K562 (cell line): ENCODE results near the gene UBE2L3. TPM values are rescaled to one million over a fixed set of nuclear protein-coding genes. Genes with fewer than 3 reads are reported as not detected.

Experiments
- ATF7 ChIP-seq: fragments of 450-650 bp; IDR thresholded peaks from 2 replicates; pipeline ENCODE4 v1.7.1; 2014; ENCODE audit warnings: mild to moderate bottlenecking, moderate library complexity
- CBX1 ChIP-seq: sonication (generic); IDR thresholded peaks from 2 replicates; pipeline ENCODE4 v1.6.1; 2016; ENCODE audit warnings: antibody characterized with exemption, low read depth, mild to moderate bottlenecking
- CREBBP ChIP-seq: IDR thresholded peaks from one replicate; pipeline ENCODE4 v1.6.1; 2012; ENCODE audit warnings: low read depth, mild to moderate bottlenecking, control low read depth, inconsistent platforms, low read length
- EP400 ChIP-seq: fragments of 450-650 bp; IDR thresholded peaks from 2 replicates; pipeline ENCODE4 v1.6.1; 2017; ENCODE audit warnings: antibody characterized with exemption, mild to moderate bottlenecking, moderate library complexity
- FIP1L1 ChIP-seq: fragments of 200-400 bp; formaldehyde crosslinking; IDR thresholded peaks from 2 replicates; pipeline ENCODE4 v1.6.1; 2018; ENCODE audit warnings: mild to moderate bottlenecking, low read depth, low read length; ENCODE audit not compliant: poor library complexity, severe bottlenecking
- GABPA ChIP-seq: fragments of 200-800 bp; sonication (Bioruptor generic); conservative IDR thresholded peaks from 2 replicates; pipeline ENCODE4 v1.6.1; 2016; ENCODE audit warnings: low read depth, missing genetic modification characterization, missing compliant biosample characterization
- GTF2E2 ChIP-seq: fragments of 200-800 bp; sonication (Bioruptor generic); IDR thresholded peaks from 2 replicates; pipeline ENCODE4 v1.6.1; 2016; ENCODE audit warnings: missing genetic modification characterization, missing compliant biosample characterization
- IFI16 ChIP-seq: fragments of 250-450 bp; sonication (Bioruptor Pico); IDR thresholded peaks from 2 replicates; pipeline ENCODE4 v2.1.2; 2022; ENCODE audit warnings: mild to moderate bottlenecking, inconsistent platforms
- LARP7 ChIP-seq: fragments of 450-650 bp; IDR thresholded peaks from 2 replicates; pipeline ENCODE4 v1.6.1; 2016
- MCM3 ChIP-seq: fragments of 450-650 bp; IDR thresholded peaks from 2 replicates; pipeline ENCODE4 v1.6.1; 2016
- RB1 ChIP-seq: fragments of 450-650 bp; IDR thresholded peaks from 2 replicates; pipeline ENCODE4 v1.6.1; 2017; ENCODE audit warnings: low read depth, mild to moderate bottlenecking
- SLC30A9 ChIP-seq: fragments of 250-450 bp; sonication (Bioruptor Pico); IDR thresholded peaks from 2 replicates; pipeline ENCODE4 v1.8.0; 2022; ENCODE audit warnings: mild to moderate bottlenecking, moderate library complexity
- SREBF2 ChIP-seq: sonication (generic); formaldehyde crosslinking; IDR thresholded peaks from 2 replicates; pipeline ENCODE4 v1.4.0; 2020; ENCODE audit warnings: mild to moderate bottlenecking, missing genetic modification reagents
- TBP ChIP-seq: optimal IDR thresholded peaks from 2 replicates; pipeline ENCODE3; 2011; ENCODE audit warnings: low read depth, low read length, improper control_type of control experiment
- TGIF2 ChIP-seq: sonication (generic); formaldehyde crosslinking; IDR thresholded peaks from 2 replicates; pipeline ENCODE4 v1.8.1; 2022; ENCODE audit warnings: mild to moderate bottlenecking, missing genetic modification reagents, moderate library complexity
- ZBTB8A ChIP-seq: fragments of 450-650 bp; IDR thresholded peaks from 2 replicates; pipeline ENCODE4 v1.6.1; 2018; ENCODE audit warnings: mild to moderate bottlenecking, moderate library complexity; ENCODE audit not compliant: partially characterized antibody
- ZFP1 ChIP-seq: fragments of 450-650 bp; formaldehyde crosslinking; IDR thresholded peaks from 2 replicates; pipeline ENCODE4 v1.4.0; 2020; ENCODE audit warnings: mild to moderate bottlenecking, mixed read lengths
- ZNF384 ChIP-seq: IDR thresholded peaks from 2 replicates; pipeline ENCODE4 v1.6.1; 2012; ENCODE audit warnings: low read depth, low read length, improper control_type of control experiment
- ZNF583 ChIP-seq: fragments of 250-450 bp; sonication (Bioruptor Pico); IDR thresholded peaks from 2 replicates; pipeline ENCODE4 v1.4.0; 2020
- ZNF75A ChIP-seq: fragments of 450-650 bp; formaldehyde crosslinking; IDR thresholded peaks from 2 replicates; pipeline ENCODE4 v1.4.0; 2020; ENCODE audit warnings: mild to moderate bottlenecking
- ZNF76 ChIP-seq: fragments of 250-450 bp; sonication (Bioruptor Pico); IDR thresholded peaks from 2 replicates; pipeline ENCODE4 v1.4.0; 2020; ENCODE audit warnings: mild to moderate bottlenecking, moderate library complexity, borderline replicate concordance
- ZNF780A ChIP-seq: fragments of 250-450 bp; sonication (Bioruptor Pico); IDR thresholded peaks from 2 replicates; pipeline ENCODE4 v1.5.0; 2021; ENCODE audit warnings: mild to moderate bottlenecking
- polyA plus RNA-seq, 8 experiments: library from polyadenylated mRNA; depleted of rRNA in 4 of 8; stranded (reverse) in 5 of 8; unstranded in 3 of 8; fragments of >200 nt; fragmentation: Nextera tagmentation in 2 of 8; fragmentation: Illumina TruSeq in 1 of 8; extraction: Ambion mirVana in 2 of 8; extraction: Trizol in 1 of 8; gene quantifications; 2 replicates each; pipeline versions ENCODE4 v1.2.1 to v1.2.3, GENCODE V29; 2011 to 2014; ENCODE audit warnings: inconsistent platforms in 1 of 8, missing spikeins in 1 of 8
- total RNA-seq, 7 experiments: library from RNA; depleted of rRNA in 6 of 7; stranded (reverse); fragments of >200 nt in 6 of 7; fragmentation: Illumina TruSeq in 2 of 7; extraction: Trizol in 2 of 7; gene quantifications; 2 replicates each; pipeline versions ENCODE4 v1.2.1 to v1.2.3, GENCODE V29; 2011 to 2021; ENCODE audit warnings: low replicate concordance in 1 of 7
- TF ChIP-seq, protein P1 (sequence below), 2 experiments: fragments of 450-650 bp; conservative IDR thresholded peaks; 2 replicates each; pipeline ENCODE4 v1.6.1; 2017; ENCODE audit warnings: mild to moderate bottlenecking in 2 of 2, moderate library complexity in 2 of 2

Gene UBE2L3
- total and polyA plus RNA-seq, 9 of the 15 experiments (the other 6 are each of a cell fraction or from before 2014, with no cell fraction given) = 215 to 625 (median 285) TPM

DNA sequence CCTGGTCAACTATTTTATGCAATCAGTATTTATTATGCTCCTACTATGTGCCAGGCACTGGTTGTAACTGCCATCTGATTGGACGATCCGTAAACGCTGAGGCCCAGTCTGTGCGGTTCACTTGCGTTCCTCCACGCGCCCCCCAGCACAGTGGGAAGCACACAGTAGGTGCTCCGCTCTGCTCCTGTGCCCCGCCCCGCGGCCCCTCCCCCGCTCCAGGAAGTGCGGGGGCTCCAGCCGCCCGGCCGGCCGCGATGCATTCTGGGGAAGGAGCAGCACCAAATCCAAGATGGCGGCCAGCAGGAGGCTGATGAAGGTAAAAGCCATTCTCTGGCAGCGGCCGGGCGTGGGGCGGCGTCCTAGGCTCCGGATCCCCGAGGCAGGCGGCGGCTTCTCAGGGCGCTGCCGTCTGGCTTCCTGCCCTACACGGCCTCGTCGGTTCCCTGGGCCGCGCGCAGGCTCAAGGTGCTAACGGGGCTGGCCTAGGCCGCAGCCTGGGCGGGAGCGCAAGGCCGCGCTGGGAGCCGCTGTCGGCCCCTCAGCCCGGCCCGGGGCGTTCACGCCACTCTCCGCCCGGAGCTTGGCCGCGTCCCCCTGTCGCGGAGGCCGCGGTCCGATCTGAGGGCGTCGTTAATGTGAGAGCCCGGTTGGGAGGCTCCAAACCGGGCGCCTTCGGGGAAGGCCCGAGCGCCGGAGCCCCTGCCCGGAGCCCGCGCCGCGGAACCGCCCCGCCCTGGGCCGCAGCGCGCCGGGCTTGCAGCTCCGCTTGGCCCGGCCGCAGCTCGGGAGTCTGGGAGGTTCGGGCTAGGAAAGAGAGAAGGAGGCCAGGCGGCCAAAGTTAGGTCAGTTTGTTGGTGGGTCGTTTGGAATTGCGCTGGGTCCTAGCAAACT is at the start of gene UBE2L3 (continued):
- peak; percentile 82; the same call in 1 of the 2 replicates for TF ChIP-seq ZNF75A (CRISPR knock-in tag)
- no peak for TF ChIP-seq ZNF780A (CRISPR knock-in tag)
- no peak for TF ChIP-seq MCM3
- TF ChIP-seq TGIF2 (CRISPR knock-in tag) = no peak
- TF ChIP-seq ZFP1 = peak; percentile 77
- no peak for TF ChIP-seq GTF2E2 (tag)
- TF ChIP-seq ZNF76 (CRISPR knock-in tag) = peak; percentile 98
- no peak for TF ChIP-seq ATF7
- TF ChIP-seq GABPA (tag) = no peak
- TF ChIP-seq ZBTB8A = no peak
- TF ChIP-seq, protein P1, sequence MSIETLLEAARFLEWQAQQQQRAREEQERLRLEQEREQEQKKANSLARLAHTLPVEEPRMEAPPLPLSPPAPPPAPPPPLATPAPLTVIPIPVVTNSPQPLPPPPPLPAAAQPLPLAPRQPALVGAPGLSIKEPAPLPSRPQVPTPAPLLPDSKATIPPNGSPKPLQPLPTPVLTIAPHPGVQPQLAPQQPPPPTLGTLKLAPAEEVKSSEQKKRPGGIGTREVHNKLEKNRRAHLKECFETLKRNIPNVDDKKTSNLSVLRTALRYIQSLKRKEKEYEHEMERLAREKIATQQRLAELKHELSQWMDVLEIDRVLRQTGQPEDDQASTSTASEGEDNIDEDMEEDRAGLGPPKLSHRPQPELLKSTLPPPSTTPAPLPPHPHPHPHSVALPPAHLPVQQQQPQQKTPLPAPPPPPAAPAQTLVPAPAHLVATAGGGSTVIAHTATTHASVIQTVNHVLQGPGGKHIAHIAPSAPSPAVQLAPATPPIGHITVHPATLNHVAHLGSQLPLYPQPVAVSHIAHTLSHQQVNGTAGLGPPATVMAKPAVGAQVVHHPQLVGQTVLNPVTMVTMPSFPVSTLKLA (conservative IDR thresholded peaks at IDR 0.05) = no peak
- no peak for TF ChIP-seq CREBBP
- TF ChIP-seq CBX1 = no peak
- TF ChIP-seq EP400 = no peak
- TF ChIP-seq LARP7 = no peak
- TF ChIP-seq SLC30A9 = no peak
- TF ChIP-seq TBP = no peak
- TF ChIP-seq IFI16 (CRISPR knock-in tag) = no peak; the same call in none of the 2 replicates
- TF ChIP-seq FIP1L1 = no peak
- TF ChIP-seq ZNF583 (CRISPR knock-in tag) = peak; percentile 85
- TF ChIP-seq RB1 = no peak
- TF ChIP-seq SREBF2 (CRISPR knock-in tag) = no peak
- peak; percentile 78 for TF ChIP-seq ZNF384
